Adipose tissue (tissue), 3 donors: Measurements from ENCODE around the gene NLRC5. TPM values are rescaled to one million over a fixed set of nuclear protein-coding genes. Genes with fewer than 3 reads are reported as not detected.
A peak's percentile ranks its signal among the peaks of the same experiment; 100 is the strongest.

Source experiments
- H3K27ac ChIP-seq: one replicate; pipeline ENCODE4 v1.5.1; 2013; ENCODE audit warnings: low read depth, low read length
- WGBS, 3 donors: extraction: QIAGEN DNeasy Blood & Tissue Kit; methylation state at CpG; one replicate each; pipeline ENCODE4 v1.1.7; 2013; 5-methylcytosine and 5-hydroxymethylcytosine counted together
- polyA plus RNA-seq, 3 donors: library from polyadenylated mRNA; stranded (reverse); fragments of 200-250 nt; gene quantifications; one replicate each; pipeline ENCODE4 v1.2.3, GENCODE V29; 2013
- donor health status: healthy with polysubstance abuse.
- donor health status: Bipolar disorder and iron deficiency.
- donor health status: healthy.

The NLRC5 gene
- polyA plus RNA-seq: 10 to 100 TPM in 2 of 3 donors, 1 to 10 TPM in 1; 7.3 to 44.2 (median 29.7) TPM

GRCh38 chr16:56988948-56989945, at the start of gene NLRC5:
Gene NLRC5, plus strand, starts transcription at chr16:56989557. Its CDS starts 31,156 bp downstream, at chr16:57020713.
- H3K27ac ChIP-seq: peak within 1 kb of the TSS; percentile 21
- 2 to 6% (median 2%) methylated on average over 58 to 64 of the region's 64 CpGs for WGBS, 3 donors

GRCh38 chr16:56939801-56940200, 49.6 kb upstream of the NLRC5 start:
- no peak overlapping the region for H3K27ac ChIP-seq
- 41 to 83% (median 81%) methylated on average over 4 of the region's 4 CpGs for WGBS, 3 donors

GRCh38 chr16:56941092-56941491, 48.3 kb upstream of the NLRC5 start:
- H3K27ac ChIP-seq: no peak overlapping the region
- WGBS, 3 donors: 42 to 71% (median 49%) methylated on average over 2 of the region's 2 CpGs

- H3K27ac ChIP-seq: no peak overlapping the region
- 48 to 89% (median 75%) methylated on average over 9 of the region's 9 CpGs for WGBS, 3 donors
Measured at GRCh38 chr16:56941856-56942331, 47.5 kb upstream of the NLRC5 start.

- 54 to 96% (median 85%) methylated on average over 6 of the region's 6 CpGs for WGBS, 3 donors
Measured at GRCh38 chr16:56943761-56944375, 45.5 kb upstream of the NLRC5 start.

GRCh38 chr16:56944954-56945839, 44.2 kb upstream of the NLRC5 start:
- no peak overlapping the region for H3K27ac ChIP-seq
- WGBS, 3 donors: 29 to 67% (median 62%) methylated on average over 2 of the region's 2 CpGs

More at GRCh38 chr16:56943761-56944375, 45.5 kb upstream of the NLRC5 start:
- H3K27ac ChIP-seq: no peak overlapping the region

GRCh38 chr16:56945847-56946527, 43.4 kb upstream of the NLRC5 start:
- 47 to 85% (median 78%) methylated on average over 12 of the region's 12 CpGs for WGBS, 3 donors
- no peak overlapping the region for H3K27ac ChIP-seq

- H3K27ac ChIP-seq: no peak overlapping the region
- WGBS, 3 donors: 36 to 81% (median 80%) methylated on average over 10 of the region's 10 CpGs
Measured at GRCh38 chr16:56946767-56947603, 42.4 kb upstream of the NLRC5 start.

- H3K27ac ChIP-seq: no peak overlapping the region
- 43 to 89% (median 86%) methylated on average over 2 of the region's 2 CpGs for WGBS, 3 donors
Measured at GRCh38 chr16:56947604-56947995, 41.8 kb upstream of the NLRC5 start.

- no peak overlapping the region for H3K27ac ChIP-seq
- 44 to 97% (median 96%) methylated on average over 4 to 6 of the region's 6 CpGs for WGBS, 3 donors
Measured at GRCh38 chr16:56948234-56948633, 41.1 kb upstream of the NLRC5 start.

- no peak overlapping the region for H3K27ac ChIP-seq
- 44 to 88% (median 74%) methylated on average over 4 of the region's 4 CpGs for WGBS, 3 donors
Measured at GRCh38 chr16:56950051-56950450, 39.3 kb upstream of the NLRC5 start.

- 41 to 88% (median 87%) methylated on average over 7 of the region's 7 CpGs for WGBS, 3 donors
Measured at GRCh38 chr16:56950455-56950854, 38.9 kb upstream of the NLRC5 start.

GRCh38 chr16:56950881-56951771, 38.2 kb upstream of the NLRC5 start:
- WGBS, 3 donors: 40 to 62% (median 56%) methylated on average over 15 of the region's 15 CpGs
- no peak overlapping the region for H3K27ac ChIP-seq

More at GRCh38 chr16:56950455-56950854, 38.9 kb upstream of the NLRC5 start:
- no peak overlapping the region for H3K27ac ChIP-seq

GRCh38 chr16:56953006-56953405, 36.4 kb upstream of the NLRC5 start:
- no peak overlapping the region for H3K27ac ChIP-seq
- 60 to 78% (median 64%) methylated on average over 6 of the region's 6 CpGs for WGBS, 3 donors

- H3K27ac ChIP-seq: no peak overlapping the region
- 86 to 95% (median 89%) methylated on average over 4 of the region's 4 CpGs for WGBS, 3 donors
Measured at GRCh38 chr16:56956076-56956475, 33.3 kb upstream of the NLRC5 start.

GRCh38 chr16:56956756-56957155, 32.6 kb upstream of the NLRC5 start:
- 57 to 64% (median 62%) methylated on average over 4 of the region's 4 CpGs for WGBS, 3 donors

More at GRCh38 chr16:56956756-56957155, 32.6 kb upstream of the NLRC5 start:
- no peak overlapping the region for H3K27ac ChIP-seq
